Stimulated activated CD4-positive, alpha-beta T cell treated with anti-CD3 and anti-CD28 coated beads, Interleukin-12 subunit alpha, Interleukin-12 subunit beta, amount 100 ng/mL, for 48 hours (primary cell): ENCODE data around the gene IBA57.

Source experiments
- DNase-seq, 3 donors: peaks; one replicate each; pipeline ENCODE4 v3.0.0-alpha.2; 2020; ENCODE audit warnings: low read depth in 2 of 3, low spot score in 1 of 3

IBA57 gene

GRCh38 chr1:228165372-228166169 is at the start of gene IBA57:
Gene IBA57, plus strand, starts transcription at chr1:228165804. Its CDS starts 13 bp downstream, at chr1:228165817.
- DNase-seq, result peak; percentile 99

- DNase-seq, result no peak
These were observed 48.3 kb upstream of the IBA57 start for GRCh38 chr1:228117335-228117734.

GRCh38 chr1:228118040-228118439 is 47.6 kb upstream of the IBA57 start:
- DNase-seq, result no peak

GRCh38 chr1:228120351-228120750 is 45.3 kb upstream of the IBA57 start:
- DNase-seq, result no peak

GRCh38 chr1:228120857-228121489 is 44.6 kb upstream of the IBA57 start:
- no peak for DNase-seq

- no peak for DNase-seq
These were observed 42.6 kb upstream of the IBA57 start for GRCh38 chr1:228122921-228123441.

- no peak for DNase-seq
These were observed 42.1 kb upstream of the IBA57 start for GRCh38 chr1:228123505-228123904.

- no peak for DNase-seq
These were observed 40.4 kb upstream of the IBA57 start for GRCh38 chr1:228125185-228125584.

GRCh38 chr1:228131766-228132165 is 33.8 kb upstream of the IBA57 start:
- DNase-seq, result no peak

- no peak for DNase-seq
These were observed 31.0 kb upstream of the IBA57 start for GRCh38 chr1:228134591-228134990.

GRCh38 chr1:228136901-228137300 is 28.7 kb upstream of the IBA57 start:
- DNase-seq, result no peak

GRCh38 chr1:228139406-228139930 is 26.1 kb upstream of the IBA57 start:
- DNase-seq, result no peak

- DNase-seq, result peak; percentile 99 to 100 (median 100)
These were observed 25.5 kb upstream of the IBA57 start, which contains the start of gene GUK1 for GRCh38 chr1:228139931-228140723. Gene GUK1, plus strand, starts transcription at chr1:228140279. Its CDS starts 24 bp downstream, at chr1:228140303.

GRCh38 chr1:228140724-228141225 is 24.8 kb upstream of the IBA57 start:
- DNase-seq, result no peak

GRCh38 chr1:228141226-228142044 is 24.2 kb upstream of the IBA57 start:
- DNase-seq, result no peak

- DNase-seq, result no peak
These were observed 23.4 kb upstream of the IBA57 start for GRCh38 chr1:228142155-228142691.

GRCh38 chr1:228142701-228143136 is 22.9 kb upstream of the IBA57 start:
- no peak for DNase-seq

GRCh38 chr1:228143480-228144192 is 22.0 kb upstream of the IBA57 start:
- DNase-seq, result no peak
